ENCODE measurements around the gene DENND1B. TPM values are rescaled to one million over a fixed set of nuclear protein-coding genes. Genes with fewer than 3 reads are reported as not detected.
"Not testable (repeated sequence)": the region's sequence is repeated elsewhere in the genome, so short reads cannot be mapped to it uniquely, and the experiment has no call there.

DENND1B gene
- total RNA-seq, 1 donor from 2014 or later = 22.0 TPM

DNA sequence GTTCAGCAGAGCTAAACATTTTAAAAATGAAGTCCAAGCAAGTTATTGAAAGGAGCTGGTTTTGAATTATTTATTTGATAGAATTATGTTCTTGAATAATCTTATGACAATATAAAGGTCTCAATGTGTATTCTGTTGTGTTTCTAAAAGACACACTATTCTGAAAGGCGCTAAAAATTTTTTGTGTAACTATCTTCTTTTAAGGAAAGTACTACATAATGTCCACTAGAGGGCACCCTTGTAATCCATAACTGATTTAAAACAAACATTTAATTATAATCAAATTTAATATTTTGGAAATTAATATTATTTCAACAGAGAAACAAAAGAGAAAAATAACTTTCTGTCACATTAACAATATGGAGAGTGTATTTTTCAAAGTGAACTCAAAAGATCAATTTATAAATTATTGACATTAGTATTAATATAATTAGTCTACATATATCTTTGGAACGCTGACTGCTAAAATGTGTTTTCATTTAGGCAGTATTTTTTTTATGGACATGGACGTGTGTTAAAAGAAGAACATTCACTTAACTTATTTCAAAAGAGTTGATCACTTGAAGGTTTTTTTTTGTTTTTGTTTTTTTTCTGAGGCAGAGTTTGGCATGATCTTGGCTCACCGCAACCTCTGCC, 248.4 kb downstream of the DENND1B start:
- DNase-seq (ENCODE audit: low spot score) = no peak
- intact Hi-C loops (cut with DNase I) = no loop called here

DNA sequence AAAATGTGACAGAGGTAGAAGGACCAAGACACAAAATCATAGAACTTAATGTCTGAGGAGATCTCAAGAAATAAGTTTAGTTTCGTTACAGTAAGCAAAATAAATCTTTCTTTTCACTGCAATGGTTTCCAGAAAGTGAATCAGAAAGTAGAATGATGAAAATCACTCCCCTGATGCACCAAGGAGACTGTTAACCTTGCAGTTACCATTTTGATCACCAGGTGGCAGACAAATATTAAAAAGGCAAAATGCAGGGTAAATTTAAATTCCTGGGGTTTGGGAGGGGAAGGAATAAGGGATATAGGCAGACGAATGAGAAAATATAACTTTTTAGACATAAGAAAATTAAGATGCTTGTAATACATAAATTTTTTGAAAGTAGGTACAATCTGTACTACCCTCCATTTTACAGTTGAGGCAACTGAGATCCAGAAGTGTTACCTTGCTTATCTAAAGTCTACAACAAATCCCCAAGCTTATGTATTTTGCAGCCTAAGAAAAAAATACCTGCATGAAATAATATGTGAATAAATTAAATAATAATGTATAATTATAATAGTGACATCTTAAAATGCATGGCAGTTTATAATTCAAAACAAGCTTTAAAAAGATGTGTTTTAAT, 254.1 kb downstream of the DENND1B start:
- intact Hi-C loops (cut with DNase I) = loop anchor here (5.0 kb wide), 1 partner anchor 401 kb away; no protein-coding TSS in a partner anchor
- no peak for DNase-seq (ENCODE audit: low spot score)

DNA sequence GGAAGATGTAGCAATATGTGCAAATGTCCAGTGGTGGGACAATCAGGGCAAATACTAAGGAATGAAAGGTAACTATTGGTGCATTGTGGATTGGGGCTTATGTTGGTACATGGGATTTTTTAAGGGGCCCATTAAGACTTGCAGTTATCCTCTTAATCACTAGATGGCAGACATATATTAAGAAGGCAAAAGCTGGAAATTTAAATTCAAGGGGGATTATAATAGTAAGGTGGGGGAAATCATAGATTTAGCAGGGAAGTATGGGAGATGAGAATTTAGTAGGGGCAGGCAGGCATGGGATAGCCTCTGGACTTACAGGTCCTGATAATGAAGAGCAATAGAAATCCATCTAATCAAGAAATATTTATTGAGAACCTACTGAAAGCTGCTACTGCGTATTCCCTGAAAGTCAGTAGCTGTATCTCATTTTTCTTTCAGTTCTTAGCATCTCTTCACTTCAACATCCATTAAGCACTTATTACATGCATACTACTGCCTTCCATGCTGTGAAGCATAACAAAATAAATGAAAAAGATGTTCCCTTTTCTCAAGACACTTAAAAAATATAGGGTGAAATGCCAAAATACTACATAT, 255.4 kb downstream of the DENND1B start:
- intact Hi-C loops (cut with DNase I) = loop anchor here (5.0 kb wide), 1 partner anchor 402 kb away; no protein-coding TSS in a partner anchor
- DNase-seq (ENCODE audit: low spot score) = no peak

DNA sequence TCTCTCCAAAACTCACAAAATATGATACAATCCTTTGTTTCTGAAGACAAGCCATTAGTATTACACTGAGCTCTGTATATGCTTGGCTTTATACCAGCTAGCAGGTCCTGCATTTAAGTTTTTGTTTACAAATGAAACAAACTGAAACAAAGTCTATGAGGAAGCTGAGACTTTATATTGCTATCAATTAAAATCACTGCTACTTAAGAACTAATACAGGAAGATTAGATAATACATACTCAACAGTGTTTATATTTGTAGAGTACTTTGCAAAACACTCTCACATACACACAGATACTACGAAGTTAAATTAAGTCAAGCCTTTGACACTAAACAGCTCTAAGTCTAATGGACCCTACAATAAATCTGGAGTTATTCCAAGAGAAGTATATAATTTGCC, 259.9 kb downstream of the DENND1B start:
- DNase-seq (ENCODE audit: low spot score) = no peak
- intact Hi-C loops (cut with DNase I) = no loop called here

DNA sequence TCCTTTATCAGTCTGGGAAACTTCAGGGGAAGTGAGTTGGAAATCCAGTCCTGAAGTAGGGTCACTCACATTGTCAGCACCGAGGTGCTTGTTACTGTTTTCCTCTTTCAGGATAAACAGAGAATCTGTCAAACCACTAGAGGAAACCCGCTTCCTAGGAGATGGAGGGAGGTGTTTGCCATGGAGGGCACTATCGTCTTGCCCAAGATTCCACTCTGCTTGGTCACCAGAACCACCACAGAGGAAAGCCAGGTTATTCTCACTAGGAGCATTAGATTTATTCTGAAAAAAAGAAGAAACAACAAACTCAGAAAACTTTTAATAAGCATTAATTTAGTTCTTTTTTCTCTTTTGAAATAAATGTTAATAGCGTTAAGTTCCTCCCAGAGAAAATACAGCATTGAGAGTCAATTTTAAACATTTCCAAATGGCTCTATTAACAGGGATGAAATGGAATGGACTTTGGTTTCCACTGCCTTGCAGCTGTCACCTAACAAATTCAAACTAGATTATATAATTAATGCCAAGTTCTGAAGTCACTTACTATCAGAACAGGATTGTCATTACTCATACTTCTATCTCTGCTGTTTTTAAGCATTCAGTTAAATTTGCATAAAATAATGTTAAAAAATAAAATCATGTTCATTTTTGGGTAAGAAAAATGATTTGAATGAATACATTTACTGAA, 264.4 kb downstream of the DENND1B start:
- intact Hi-C loops (cut with DNase I) = no loop called here
- no peak for DNase-seq (ENCODE audit: low spot score)

DNA sequence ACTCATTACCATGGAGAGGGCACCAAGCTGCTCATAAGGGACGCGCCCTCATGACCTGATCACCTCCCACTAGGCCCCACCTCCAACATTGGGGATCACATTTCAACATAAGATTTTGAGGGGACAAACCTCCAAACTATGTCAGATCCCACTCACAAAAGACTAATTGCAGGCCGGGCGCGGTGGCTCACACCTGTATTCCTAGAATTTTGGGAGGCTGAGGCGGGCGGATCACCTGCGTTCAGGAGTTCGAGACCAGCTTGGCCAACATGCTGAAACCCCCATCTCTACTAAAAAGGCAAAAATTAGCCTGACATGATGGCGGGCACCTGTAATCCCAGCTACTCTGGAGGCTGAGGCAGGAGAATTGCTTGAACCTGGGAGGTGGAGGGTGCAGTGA, 278.6 kb downstream of the DENND1B start:
- intact Hi-C loops (cut with DNase I) = no loop called here

DNA sequence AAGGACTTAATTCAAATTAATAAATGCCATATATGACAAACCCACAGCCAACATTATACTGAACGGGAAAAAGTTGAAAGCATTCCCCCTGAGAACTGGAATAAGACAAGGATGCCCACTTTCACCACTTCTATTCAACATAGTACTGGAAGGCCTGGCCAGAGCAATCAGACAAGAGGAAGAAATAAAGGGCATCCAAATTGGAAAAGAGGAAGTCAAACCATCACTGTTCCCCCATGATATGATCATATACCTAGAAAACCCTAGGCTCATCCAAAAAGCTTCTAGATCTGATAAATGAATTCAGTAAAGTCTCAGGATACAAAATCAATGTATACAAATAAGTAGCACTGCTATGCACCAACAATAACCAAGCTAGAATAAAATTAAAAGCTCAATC, 283.8 kb downstream of the DENND1B start:
- DNase-seq (ENCODE audit: low spot score); intact Hi-C loops (cut with DNase I): not testable (repeated sequence)

More for the DNA sequence above, 278.6 kb downstream of the DENND1B start:
- no peak for DNase-seq (ENCODE audit: low spot score)

DNA sequence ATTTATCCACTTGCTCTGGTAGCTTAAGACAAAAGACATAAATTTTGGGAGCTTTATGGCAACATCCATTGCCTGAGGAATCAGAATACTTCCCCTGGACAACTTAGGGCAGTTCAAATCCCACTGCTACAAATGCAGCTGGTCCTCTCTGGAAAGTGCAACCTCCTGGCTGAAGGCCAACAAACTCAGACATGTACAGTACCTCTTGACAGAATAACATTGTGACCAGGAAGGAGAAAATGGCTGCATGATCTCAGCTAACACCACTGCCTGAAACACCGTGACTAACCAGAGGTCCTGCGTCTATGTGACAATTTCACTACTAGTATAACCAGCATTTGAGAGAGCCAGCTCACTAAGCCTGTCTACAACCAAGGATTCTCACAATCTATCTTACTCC, 288.3 kb downstream of the DENND1B start:
- intact Hi-C loops (cut with DNase I) = no loop called here
- no peak for DNase-seq (ENCODE audit: low spot score)

DNA sequence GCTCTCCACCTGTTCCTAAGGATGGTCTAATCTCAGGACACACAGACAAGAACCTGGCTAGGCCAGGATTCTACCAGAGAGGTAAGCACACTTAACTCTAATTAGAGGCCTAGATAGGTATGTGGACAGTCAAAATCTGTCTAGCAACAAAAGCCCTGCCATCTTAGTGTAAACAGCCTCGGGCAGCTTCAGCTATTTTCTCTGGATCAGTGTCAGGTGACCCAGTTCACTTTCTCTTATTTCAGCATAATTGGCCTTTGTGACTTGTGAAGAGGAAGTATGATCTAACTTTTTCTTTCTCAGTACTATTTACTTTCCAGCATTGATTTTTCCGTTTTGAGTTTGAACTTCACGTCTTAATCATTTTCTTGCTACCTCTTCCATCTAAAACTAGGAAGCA, 289.5 kb downstream of the DENND1B start:
- DNase-seq (ENCODE audit: low spot score) = no peak
- intact Hi-C loops (cut with DNase I) = no loop called here

DNA sequence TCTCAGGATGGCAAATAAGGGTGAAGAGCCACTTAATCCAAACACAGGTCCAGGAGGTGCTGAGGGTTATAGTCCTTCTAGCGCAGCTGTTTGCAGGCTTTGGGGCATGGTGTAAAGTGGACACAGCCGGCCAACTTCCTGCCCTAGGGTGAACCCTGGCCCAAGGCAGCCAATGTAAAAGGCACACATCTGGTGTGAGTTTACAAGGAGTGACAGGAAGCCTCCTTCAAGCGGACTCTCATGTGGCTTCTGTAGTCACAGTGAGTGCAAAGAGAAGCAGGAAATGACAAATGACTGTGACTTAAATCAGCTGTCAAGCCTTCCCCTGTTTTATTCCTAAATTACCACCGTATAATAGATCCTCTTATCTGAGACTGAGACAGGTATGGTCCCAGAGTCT, 294.2 kb downstream of the DENND1B start:
- intact Hi-C loops (cut with DNase I) = no loop called here
- DNase-seq (ENCODE audit: low spot score) = no peak

DNA sequence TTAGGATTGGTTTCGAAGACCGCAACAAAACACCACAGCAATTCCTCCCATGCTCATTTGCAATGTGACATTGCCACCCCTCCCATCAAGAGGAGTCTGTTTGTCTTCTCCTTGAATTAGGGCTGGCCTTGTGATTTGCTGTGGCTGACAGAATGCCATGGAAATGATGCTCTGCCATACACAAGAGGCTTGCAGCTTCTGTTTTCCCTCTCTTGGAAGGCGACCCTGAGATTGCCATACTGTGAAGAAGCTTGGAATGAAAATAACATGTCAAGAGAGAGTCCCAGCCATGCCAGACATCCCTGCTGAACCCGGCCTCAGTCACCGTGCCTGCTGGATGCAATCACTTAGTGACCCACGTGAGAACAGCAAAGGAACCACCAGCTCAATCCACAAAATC, 294.8 kb downstream of the DENND1B start:
- no peak for DNase-seq (ENCODE audit: low spot score)
- intact Hi-C loops (cut with DNase I) = no loop called here

DNA sequence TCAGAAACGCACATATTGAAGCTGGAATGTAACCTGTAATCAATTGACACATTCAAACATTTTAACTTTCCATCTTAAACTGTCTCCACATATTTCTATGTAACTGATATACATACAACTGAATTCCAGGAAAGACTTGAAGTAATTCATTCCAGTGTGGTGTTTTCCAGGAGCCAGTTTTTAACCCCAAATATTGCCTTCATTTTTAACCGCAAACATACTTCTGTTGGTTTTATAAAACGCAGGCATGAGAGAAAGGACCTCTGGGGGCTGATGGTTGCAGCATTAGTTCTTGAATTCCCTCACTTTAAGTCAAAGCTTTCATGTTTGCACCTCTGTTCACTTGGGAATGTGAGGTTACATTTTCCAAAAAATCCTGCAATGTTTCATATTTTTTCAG, 303.1 kb downstream of the DENND1B start:
- intact Hi-C loops (cut with DNase I) = no loop called here
- no peak for DNase-seq (ENCODE audit: low spot score)

DNA sequence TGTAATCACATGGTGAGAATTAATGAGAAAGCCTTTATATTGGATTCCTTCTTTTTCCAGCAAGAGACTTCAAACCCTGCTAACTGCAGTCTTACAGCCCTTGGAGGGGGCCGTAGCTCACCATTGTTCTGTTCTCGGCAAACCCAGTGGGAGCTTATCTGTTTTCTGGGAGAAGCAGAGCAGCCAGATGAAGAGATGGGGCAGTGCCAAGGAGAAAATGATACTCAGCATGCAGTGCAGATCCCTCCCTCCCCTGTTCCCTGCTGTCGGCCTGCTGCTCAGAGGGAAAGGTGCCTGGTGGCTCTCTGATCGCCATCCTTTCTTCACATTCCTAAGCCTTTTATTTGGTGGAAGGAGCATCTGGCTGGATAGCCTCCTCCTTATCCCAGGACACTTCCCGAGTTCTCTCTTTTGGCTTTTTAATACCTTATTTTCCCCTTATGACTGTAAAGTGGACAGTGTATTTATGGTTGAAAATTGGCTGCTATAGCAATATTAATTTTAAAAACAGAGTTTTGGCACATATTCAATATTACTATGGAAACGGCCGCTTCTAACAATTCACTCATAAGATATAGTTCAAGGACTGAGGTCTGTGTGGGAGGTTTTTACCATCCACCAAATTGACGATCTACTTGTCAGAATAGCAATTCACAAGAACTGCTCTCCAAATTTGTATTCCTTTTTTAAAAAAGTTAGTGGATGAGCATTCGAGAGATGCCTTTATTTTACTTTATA, 303.9 kb downstream of the DENND1B start:
- no peak for DNase-seq (ENCODE audit: low spot score)

DNA sequence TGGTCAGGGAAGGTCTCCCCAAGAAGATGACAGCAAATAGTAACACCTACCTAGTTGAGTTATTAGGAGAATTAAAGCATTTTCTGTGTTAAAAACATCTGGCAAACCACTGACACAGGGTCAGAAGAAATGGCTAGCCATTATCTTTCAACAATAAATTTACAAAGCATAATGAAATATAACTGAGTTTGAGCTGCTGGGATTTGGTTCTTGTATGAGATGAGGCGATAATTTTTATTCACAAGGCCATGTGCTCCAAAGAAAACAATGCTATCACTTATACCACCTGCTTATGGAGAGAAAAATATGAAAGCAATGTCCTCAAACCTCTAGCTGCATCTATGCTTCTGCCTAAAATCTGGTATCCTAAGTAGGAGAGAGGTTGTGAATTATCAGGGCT, 304.9 kb downstream of the DENND1B start:
- DNase-seq (ENCODE audit: low spot score) = no peak
- intact Hi-C loops (cut with DNase I) = no loop called here

More for the DNA sequence above, 303.9 kb downstream of the DENND1B start:
- intact Hi-C loops (cut with DNase I) = no loop called here

DNA sequence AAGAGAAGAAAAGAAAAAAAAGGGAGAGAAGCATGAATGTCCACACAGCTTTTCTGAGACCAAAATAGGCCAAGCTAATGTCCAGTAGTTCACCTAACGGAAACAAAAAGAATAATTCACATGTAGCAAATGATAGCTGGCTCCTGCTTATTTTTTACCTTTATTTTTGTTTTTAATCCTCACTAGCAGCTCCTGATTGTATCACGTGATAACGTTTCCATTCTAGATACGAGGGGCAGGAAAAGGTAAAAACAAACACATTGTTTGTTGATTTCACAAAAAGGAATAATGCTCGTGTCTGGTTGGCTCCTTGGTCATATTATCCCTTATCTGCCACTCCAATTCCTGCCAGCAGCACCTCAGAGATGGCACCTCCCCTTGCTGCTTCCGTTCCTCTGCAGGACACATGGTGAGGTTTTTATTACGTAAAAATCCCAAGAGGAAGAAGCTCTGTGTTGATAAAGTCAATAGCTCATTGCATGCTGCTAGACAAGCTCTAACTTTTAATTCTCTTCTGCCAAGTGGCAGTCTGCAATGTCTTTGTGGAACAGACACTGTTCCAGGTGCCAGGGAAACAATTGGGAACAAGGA, 305.6 kb downstream of the DENND1B start:
- no peak for DNase-seq (ENCODE audit: low spot score)
- intact Hi-C loops (cut with DNase I) = no loop called here

DNA sequence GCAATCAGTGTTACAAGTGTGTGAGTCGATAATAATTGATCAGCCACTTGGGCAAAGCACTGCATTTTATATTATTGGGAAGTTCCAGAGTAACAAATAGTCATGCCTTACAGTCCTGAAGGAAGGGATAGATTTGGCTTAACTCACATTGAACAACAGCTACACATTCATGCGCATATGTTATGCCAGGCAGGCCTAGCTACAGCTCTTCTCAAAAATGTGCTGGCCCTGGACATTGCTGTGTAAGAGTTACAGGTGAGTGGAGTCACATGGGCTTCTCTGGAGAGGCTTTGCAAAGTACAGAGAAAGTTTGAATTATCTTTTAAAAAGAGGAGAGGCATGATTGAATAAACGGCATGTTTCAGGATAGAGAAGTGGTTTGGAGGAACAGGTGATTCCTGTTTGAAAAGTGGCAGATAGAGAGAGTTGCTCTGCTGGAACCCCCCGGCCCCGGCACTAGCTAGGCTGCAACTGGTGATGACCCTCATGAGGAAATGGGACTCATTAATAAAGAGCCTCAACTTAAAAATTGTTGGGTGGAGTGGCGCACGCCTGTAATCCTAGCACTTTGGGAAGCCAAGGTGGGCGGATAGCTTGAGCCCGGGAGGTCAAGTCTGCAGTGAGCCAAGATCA, 306.6 kb downstream of the DENND1B start:
- no peak for DNase-seq (ENCODE audit: low spot score)
- intact Hi-C loops (cut with DNase I) = no loop called here

DNA sequence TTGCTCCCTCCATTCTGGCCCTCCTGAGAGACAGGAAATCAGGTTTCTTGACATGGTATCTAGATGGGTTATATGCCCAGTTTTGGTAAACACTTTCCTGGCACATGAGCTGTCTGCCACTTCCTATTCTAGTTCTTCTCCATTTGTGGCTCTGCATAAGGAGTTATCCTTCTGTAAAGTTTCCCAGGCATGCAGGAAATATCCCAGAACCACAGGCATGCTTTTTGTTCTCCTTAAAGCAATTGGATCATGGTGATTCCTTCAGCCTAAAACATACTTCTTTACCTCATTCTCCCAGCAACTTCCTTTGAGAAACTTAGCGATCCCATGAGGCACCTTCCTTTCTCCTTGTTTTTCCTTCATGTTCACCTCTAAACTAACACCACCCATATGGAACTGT, 307.4 kb downstream of the DENND1B start:
- DNase-seq (ENCODE audit: low spot score) = no peak
- intact Hi-C loops (cut with DNase I) = no loop called here

DNA sequence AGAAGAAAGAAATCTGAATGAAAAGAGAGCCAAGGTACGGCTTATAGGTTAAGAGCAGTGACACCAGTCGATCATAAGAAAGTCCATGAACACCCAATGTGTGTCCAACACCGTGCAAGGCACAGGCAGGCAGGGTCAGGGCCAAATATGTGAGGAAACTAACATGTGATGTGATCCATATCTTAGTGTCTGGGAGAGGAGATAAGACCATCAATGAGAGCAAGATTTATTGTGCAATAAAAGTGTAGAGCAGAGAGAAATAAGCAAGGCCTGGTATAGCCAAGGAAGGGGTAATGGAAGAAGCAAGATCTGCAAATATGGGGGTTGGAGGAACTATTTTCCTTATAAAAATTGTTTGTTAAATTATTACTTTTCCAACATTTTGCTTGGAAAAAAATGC, 308.5 kb downstream of the DENND1B start:
- intact Hi-C loops (cut with DNase I) = no loop called here
- no peak for DNase-seq (ENCODE audit: low spot score)
